Measurements from ENCODE around the gene VPS8. TPM values are rescaled to one million over a fixed set of nuclear protein-coding genes. Genes with fewer than 3 reads are reported as not detected.

The VPS8 gene
- total and polyA plus RNA-seq, 4 donors, result 49.3 to 155 (median 66.4) TPM

DNA sequence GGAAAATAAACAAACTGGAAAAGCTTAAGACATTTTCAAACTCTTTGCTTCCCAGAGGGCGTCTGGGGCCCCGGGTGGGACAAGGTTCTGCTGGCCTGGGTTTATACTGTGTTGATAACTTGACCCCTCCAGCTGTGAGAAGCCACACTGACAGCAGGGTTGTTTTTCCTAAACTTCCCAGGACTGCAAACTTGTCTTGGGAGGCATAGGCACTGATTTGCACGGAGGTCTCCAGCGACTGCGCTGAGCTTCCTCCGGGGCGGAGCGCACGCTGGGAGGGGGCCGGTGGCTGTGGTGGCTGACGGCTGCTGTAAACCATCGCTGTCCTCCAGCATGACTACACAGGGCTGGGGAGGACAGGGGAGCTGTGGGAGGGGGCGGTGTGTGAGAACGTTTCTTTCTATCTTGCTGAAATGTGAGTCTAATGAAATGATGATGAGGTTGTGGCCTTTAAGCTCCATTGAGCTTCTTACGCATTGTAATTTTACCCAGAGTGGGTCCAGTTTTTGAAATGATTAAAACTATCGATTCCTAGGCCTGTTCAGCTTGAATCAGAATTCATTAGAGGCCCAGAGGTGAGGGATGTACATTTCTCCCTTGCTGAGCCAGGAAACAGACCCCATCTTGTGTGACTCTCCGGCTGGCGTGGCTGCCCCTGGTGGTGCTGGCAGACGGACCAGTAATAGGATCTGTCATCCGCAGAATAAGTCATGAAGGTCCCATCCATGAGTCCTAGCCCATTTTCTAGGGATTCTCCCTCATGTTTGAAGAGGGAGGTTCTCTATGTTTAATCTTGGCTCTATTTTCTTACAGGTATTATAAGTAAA lies 40.5 kb upstream of the VPS8 start:
- WGBS (ENCODE audit: insufficient coverage), result 47% methylated on average over 15 of the region's 20 CpGs
- no peaks in the 10 kb centered on the region for H3K9me3 ChIP-seq (ENCODE audit: control insufficient read depth, insufficient read depth, low read length)
- no peaks in the 10 kb centered on the region for H3K36me3 ChIP-seq (ENCODE audit: control insufficient read depth, insufficient read depth, low read length)
- no peak overlapping the region for H3K4me3 ChIP-seq (ENCODE audit: low read depth, low read length)
- peak in 2 of 6 donors; percentile 50 to 54 for DNase-seq (ENCODE audit: low read depth in 4 of 6, low spot score in 6 of 6)
- H3K27me3 ChIP-seq (ENCODE audit: control insufficient read depth, insufficient read depth, low read length), result peaks cover 4% of the 10 kb centered on the region
- H3K27ac ChIP-seq (ENCODE audit: low read depth, low read length), result no peak overlapping the region
- peaks cover 24% of the 10 kb centered on the region for H3K4me1 ChIP-seq (ENCODE audit: control insufficient read depth, insufficient read depth, low read length)

DNA sequence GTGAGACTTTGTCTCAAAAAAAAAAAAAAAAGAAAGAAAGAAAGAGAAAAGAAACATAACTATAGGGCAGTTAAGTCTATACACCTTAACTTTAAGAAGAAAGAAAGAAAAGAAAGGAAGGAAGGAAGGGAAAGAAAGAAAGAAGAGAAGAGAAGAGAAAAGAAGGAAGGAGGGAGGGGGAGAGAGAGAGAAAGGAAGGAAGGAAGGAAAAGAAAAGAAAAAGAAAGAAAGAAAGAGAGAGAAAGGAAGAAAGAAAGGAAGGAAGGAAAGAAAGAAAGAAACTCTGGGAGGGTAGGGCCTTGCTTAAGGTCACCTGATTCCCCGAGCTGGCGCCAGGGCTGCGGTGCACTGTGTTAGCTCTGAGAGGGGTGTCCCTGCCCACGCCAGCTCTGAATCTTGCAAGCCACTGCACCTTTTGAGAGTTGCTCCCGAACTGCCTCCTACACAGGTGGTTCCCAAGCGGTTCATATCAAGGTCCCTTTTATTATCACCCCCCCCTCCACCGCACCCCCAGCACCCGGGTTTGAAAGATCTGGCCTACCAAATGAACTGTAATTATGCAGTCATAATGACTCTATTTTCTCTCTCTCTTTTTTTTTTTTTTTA lies 39.2 kb upstream of the VPS8 start:
- Histone ChIP-seq H3K36me3 (ENCODE audit: control insufficient read depth, insufficient read depth, low read length) (no peaks in the 10 kb centered on the region), H3K27ac (ENCODE audit: low read depth, low read length) (no peak overlapping the region), H3K9me3 (ENCODE audit: control insufficient read depth, insufficient read depth, low read length) (no peaks in the 10 kb centered on the region), H3K4me1 (ENCODE audit: control insufficient read depth, insufficient read depth, low read length) (peaks cover 30% of the 10 kb centered on the region), H3K4me3 (ENCODE audit: low read depth, low read length) (no peak overlapping the region), H3K27me3 (ENCODE audit: control insufficient read depth, insufficient read depth, low read length) (peaks cover 4% of the 10 kb centered on the region)
- 85% methylated on average over 6 of the region's 8 CpGs for WGBS (ENCODE audit: insufficient coverage)
- no peak for DNase-seq (ENCODE audit: low read depth in 4 of 6, low spot score in 6 of 6)

DNA sequence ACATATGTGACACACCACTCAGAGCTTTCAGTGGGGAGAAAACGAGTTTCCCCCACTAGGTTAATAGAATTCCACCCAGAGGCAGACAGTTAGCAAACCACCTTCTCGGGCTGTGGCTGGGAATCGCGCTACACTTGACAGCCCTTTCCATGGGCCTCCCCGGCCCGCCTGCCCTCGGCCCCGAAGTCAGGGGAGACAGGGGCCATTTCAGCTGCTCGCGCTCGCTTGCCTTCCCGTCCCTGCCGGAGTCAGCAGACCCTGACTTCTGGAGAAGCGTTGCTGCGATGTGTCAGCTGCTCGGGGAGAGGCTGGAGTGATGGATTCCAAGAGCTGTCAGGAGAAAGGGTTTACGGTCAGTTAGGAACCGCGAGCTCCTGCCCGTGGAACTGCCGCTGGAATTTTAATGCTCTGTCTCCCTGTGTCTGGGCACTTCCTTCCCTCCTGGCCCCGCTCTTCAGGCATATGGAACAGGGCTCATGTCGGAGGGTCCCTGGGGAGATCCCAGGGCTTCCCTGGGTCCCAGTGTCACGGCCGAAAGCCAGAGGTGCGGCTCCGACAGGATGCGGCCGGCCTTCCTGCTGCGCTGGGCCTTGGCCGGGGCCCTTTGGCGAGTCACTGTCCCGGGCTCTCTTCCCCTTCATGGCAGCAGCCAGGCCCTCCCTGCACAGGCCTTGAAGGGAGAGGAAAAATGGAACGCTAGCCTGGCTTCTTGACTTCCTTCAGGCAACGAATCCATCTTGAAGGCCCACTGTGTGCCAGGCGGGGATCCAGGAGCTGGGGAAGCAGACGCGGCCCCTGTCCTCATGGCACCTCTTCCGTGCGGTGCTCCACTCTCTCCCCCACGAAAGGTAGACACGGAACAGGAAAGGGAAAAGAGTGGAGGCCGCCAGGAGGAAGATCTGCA lies 38.4 kb upstream of the VPS8 start:
- no peaks in the 10 kb centered on the region for H3K36me3 ChIP-seq (ENCODE audit: control insufficient read depth, insufficient read depth, low read length)
- peaks cover 4% of the 10 kb centered on the region for H3K27me3 ChIP-seq (ENCODE audit: control insufficient read depth, insufficient read depth, low read length)
- no peaks in the 10 kb centered on the region for H3K9me3 ChIP-seq (ENCODE audit: control insufficient read depth, insufficient read depth, low read length)
- DNase-seq (ENCODE audit: low read depth in 4 of 6, low spot score in 6 of 6), result peak in 1 of 6 donors; percentile 78
- peaks cover 37% of the 10 kb centered on the region for H3K4me1 ChIP-seq (ENCODE audit: control insufficient read depth, insufficient read depth, low read length)
- H3K27ac ChIP-seq (ENCODE audit: low read depth, low read length), result no peak overlapping the region
- H3K4me3 ChIP-seq (ENCODE audit: low read depth, low read length), result no peak overlapping the region
- 55% methylated on average over 42 of the region's 43 CpGs for WGBS (ENCODE audit: insufficient coverage)

DNA sequence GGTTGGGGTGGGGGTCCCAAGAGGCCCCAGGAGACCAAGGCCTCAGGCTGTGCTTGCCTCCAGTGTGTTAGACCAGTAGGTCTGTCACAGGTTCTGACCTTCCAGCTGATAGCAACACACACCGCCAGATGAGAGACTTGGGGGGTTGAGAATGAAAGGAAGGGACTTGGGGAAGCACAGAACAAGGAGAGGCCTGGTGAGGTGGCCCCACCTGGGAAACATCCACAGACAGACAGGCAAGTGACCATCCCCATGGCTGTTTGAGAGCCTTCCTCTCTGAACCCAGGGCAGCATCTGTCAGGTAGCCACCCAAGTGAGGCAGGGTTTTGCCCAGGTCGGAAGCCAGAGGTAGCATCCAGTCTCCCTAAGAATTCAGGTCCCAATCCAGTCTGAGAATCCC lies 35.0 kb upstream of the VPS8 start:
- Histone ChIP-seq H3K4me1 (ENCODE audit: control insufficient read depth, insufficient read depth, low read length) (peaks cover 31% of the 10 kb centered on the region), H3K9me3 (ENCODE audit: control insufficient read depth, insufficient read depth, low read length) (no peaks in the 10 kb centered on the region), H3K36me3 (ENCODE audit: control insufficient read depth, insufficient read depth, low read length) (no peaks in the 10 kb centered on the region), H3K27ac (ENCODE audit: low read depth, low read length) (no peak overlapping the region), H3K27me3 (ENCODE audit: control insufficient read depth, insufficient read depth, low read length) (peaks cover 2% of the 10 kb centered on the region), H3K4me3 (ENCODE audit: low read depth, low read length) (no peak overlapping the region)
- DNase-seq (ENCODE audit: low read depth in 4 of 6, low spot score in 6 of 6), result no peak
- WGBS (ENCODE audit: insufficient coverage), result 89% methylated on average over 2 of the region's 2 CpGs

DNA sequence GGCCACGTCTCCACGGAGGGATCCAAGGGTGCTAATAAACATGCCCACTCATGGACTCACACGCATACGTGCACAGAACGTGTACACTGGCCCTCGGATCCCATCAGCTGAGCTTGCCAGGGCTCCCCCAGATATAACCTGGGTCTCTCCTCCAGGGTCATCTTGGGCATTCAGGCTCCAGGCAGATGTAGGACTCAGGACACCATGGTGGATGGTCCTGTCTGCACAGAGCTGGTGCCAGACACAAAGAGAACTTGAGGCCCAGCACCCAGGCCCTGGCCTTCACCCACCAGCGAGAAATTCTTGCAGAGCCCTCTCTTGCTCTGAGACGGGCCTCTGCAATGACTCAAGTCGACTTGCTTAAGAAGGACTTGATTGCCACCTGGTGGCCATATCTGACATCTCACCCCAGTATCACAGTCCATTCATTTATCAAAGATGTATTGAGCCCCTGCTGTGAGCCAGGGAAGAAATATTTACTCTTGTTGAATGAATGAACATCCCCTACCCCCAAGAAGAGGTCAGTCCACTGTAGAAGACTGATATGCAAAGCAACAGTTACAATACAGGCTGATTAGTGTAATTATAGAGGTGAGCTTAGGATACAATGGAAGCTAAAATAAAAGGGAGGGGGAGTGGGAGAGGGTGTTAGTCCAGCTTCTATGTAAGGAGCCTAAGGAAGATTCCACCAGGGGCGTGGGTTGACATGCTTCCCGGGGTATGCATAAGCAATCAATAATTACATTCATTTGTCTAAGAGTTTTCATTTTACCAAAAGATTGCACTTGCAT lies 34.2 kb upstream of the VPS8 start:
- Histone ChIP-seq H3K36me3 (ENCODE audit: control insufficient read depth, insufficient read depth, low read length) (no peaks in the 10 kb centered on the region), H3K4me1 (ENCODE audit: control insufficient read depth, insufficient read depth, low read length) (peaks cover 31% of the 10 kb centered on the region), H3K27me3 (ENCODE audit: control insufficient read depth, insufficient read depth, low read length) (peaks cover 2% of the 10 kb centered on the region), H3K9me3 (ENCODE audit: control insufficient read depth, insufficient read depth, low read length) (no peaks in the 10 kb centered on the region), H3K27ac (ENCODE audit: low read depth, low read length) (no peak overlapping the region), H3K4me3 (ENCODE audit: low read depth, low read length) (no peak overlapping the region)
- DNase-seq (ENCODE audit: low read depth in 4 of 6, low spot score in 6 of 6), result peak; percentile 79 to 98 (median 87)
- 46% methylated on average over 9 of the region's 11 CpGs for WGBS (ENCODE audit: insufficient coverage)

DNA sequence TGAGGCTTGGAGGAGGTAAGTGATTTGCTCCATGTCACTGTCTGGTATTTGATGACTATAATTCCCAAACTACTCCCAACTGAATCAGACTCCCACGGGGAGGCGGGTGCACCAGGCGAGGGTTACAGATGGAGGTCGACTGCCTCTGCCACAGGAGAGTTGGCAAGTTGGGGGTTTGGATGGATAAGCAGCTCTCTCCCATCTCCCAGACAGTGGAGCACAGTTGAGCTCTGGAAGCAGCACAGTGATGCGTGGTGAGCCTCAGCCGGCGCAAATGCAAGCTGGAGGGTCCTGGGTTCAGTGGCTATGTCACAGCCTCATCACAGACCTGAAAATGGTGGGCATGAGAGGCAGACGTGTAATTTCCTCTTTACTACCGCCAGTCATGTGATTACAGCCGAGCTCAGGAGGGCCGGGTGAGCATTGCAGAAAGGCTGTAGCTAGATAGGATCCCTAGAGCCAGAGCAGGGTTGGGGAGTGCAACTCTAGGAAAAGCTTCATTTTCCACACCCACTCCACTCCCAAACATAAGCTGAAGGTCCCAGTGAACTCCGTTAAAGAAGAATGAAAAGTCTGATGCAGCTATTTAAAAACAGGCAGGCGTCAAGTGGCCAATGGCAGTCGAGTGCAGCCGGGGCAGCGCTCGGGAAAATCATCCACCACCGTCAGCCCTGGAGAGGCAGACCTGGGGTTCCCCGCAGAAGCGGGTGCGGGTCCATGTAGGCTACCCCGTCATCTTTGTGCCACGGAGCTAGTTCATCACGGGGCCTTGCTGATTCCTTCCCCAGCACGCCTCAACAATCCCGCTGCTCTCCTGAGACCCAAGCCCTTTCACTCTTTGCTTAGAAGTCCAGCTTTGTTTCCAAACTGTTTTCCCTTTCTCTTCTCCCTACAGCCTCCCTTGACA lies 33.3 kb upstream of the VPS8 start:
- Histone ChIP-seq H3K27ac (ENCODE audit: low read depth, low read length) (no peak overlapping the region), H3K4me3 (ENCODE audit: low read depth, low read length) (no peak overlapping the region), H3K4me1 (ENCODE audit: control insufficient read depth, insufficient read depth, low read length) (peaks cover 21% of the 10 kb centered on the region), H3K36me3 (ENCODE audit: control insufficient read depth, insufficient read depth, low read length) (no peaks in the 10 kb centered on the region), H3K27me3 (ENCODE audit: control insufficient read depth, insufficient read depth, low read length) (peaks cover 2% of the 10 kb centered on the region), H3K9me3 (ENCODE audit: control insufficient read depth, insufficient read depth, low read length) (no peaks in the 10 kb centered on the region)
- 57% methylated on average over 19 of the region's 26 CpGs for WGBS (ENCODE audit: insufficient coverage)
- peak in 1 of 6 donors; percentile 39 for DNase-seq (ENCODE audit: low read depth in 4 of 6, low spot score in 6 of 6)

DNA sequence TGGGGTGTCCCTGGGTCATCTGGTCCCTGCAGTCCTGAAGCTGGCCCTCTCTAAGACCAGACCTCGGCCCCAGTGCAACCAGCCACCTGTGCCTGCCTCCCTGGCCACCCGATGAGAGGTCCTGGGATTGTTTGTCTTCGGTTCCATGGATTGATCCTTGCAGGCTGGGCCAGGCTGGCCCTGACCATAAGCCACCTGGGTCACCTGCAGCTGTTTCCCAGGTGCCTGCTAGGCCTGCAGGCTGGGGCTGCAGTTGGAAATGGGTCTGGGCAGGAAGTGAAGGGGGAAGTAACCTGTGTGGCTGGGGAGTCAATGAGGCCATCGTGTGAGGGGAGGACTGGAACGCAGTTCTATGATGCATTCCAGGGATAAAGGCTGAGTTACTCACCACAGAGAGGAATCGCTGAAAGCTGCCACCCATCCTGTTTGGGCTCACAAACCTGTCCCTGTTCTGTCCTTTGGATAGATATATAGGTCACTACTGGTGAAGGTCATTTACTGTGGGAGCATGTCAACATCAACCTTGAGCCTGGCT lies 30.9 kb upstream of the VPS8 start:
- Histone ChIP-seq H3K4me1 (ENCODE audit: control insufficient read depth, insufficient read depth, low read length) (peaks cover 29% of the 10 kb centered on the region), H3K4me3 (ENCODE audit: low read depth, low read length) (no peak overlapping the region), H3K27ac (ENCODE audit: low read depth, low read length) (no peak overlapping the region), H3K36me3 (ENCODE audit: control insufficient read depth, insufficient read depth, low read length) (no peaks in the 10 kb centered on the region), H3K9me3 (ENCODE audit: control insufficient read depth, insufficient read depth, low read length) (no peaks in the 10 kb centered on the region), H3K27me3 (ENCODE audit: control insufficient read depth, insufficient read depth, low read length) (peaks cover under 1% of the 10 kb centered on the region)
- DNase-seq (ENCODE audit: low read depth in 4 of 6, low spot score in 6 of 6), result no peak
- 79% methylated on average over 5 of the region's 6 CpGs for WGBS (ENCODE audit: insufficient coverage)

DNA sequence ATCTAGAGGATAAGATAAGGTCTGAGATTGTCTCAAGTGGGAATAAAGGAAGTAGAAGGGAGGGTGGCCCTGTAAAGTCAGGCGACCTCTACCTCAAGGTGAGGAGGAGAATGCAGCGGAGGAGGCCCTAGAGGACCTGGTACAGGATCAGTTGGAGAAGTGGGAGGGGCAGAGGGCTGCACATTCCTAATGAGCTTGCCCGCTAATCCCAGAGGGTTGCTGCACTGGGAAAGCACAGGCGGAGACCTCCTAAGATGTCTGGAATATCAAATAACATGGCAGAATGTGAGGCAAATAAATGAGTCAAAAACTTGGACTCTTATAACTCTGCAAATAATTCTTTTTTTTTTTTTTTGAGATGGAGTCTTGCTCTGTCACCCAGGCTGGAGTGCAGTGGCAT lies 30.2 kb upstream of the VPS8 start:
- WGBS (ENCODE audit: insufficient coverage), result 87% methylated on average over 3 of the region's 4 CpGs
- Histone ChIP-seq H3K27me3 (ENCODE audit: control insufficient read depth, insufficient read depth, low read length) (no peaks in the 10 kb centered on the region), H3K9me3 (ENCODE audit: control insufficient read depth, insufficient read depth, low read length) (no peaks in the 10 kb centered on the region), H3K27ac (ENCODE audit: low read depth, low read length) (no peak overlapping the region), H3K4me3 (ENCODE audit: low read depth, low read length) (no peak overlapping the region), H3K36me3 (ENCODE audit: control insufficient read depth, insufficient read depth, low read length) (no peaks in the 10 kb centered on the region), H3K4me1 (ENCODE audit: control insufficient read depth, insufficient read depth, low read length) (peaks cover 35% of the 10 kb centered on the region)
- no peak for DNase-seq (ENCODE audit: low read depth in 4 of 6, low spot score in 6 of 6)
